SK-N-SH (cell line): ENCODE measurements around the gene RHOXF1. TPM values are rescaled to one million over a fixed set of nuclear protein-coding genes. Genes with fewer than 3 reads are reported as not detected.

Experiments used
- CTCF ChIA-PET: fragments of 300-600, 350-600 bp; formaldehyde crosslinking; extraction: SDS; loops from one replicate; lab custom pipeline; 2021; lab: Yijun Ruan, JAX
- POLR2A ChIA-PET: fragments of 350-600 bp; sonication (Branson Sonifier 250); formaldehyde crosslinking; extraction: SDS; loops from one replicate; lab custom pipeline; 2020; ENCODE audit warnings: antibody characterized with exemption, inconsistent platforms; lab: Yijun Ruan, JAX
- DNase-seq: peaks from one replicate; pipeline ENCODE4 v3.0.0; 2012
- H2AFZ ChIP-seq: fragments of 200-600 bp; sonication (generic); 2 replicates; pipeline ENCODE4 v1.8.1; 2016; ENCODE audit warnings: antibody characterized with exemption, mild to moderate bottlenecking, low read depth
- H3F3A ChIP-seq: fragments of 200-600 bp; sonication (generic); replicated peaks from 2 replicates; pipeline ENCODE3; 2016; ENCODE audit warnings: antibody characterized with exemption, mild to moderate bottlenecking; ENCODE audit not compliant: insufficient read depth
- H3K27ac ChIP-seq, 2 experiments: fragments of 200-500 bp in 1 of 2; fragments of 200-600 bp in 1 of 2; sonication (Bioruptor generic) in 1 of 2; sonication (generic), shearing (Covaris generic) in 1 of 2; 2 replicates each; pipeline versions ENCODE4 v1.5.1 to v1.6.1; 2014 to 2016; ENCODE audit warnings: low read depth in 2 of 2, inconsistent platforms in 1 of 2, low read length in 1 of 2, mild to moderate bottlenecking in 1 of 2, mixed read lengths in 1 of 2
- H3K27me3 ChIP-seq: fragments of 200-600 bp; sonication (generic), shearing (Covaris generic); 2 replicates; pipeline ENCODE4 v1.6.1; 2016; ENCODE audit warnings: mixed run types; ENCODE audit not compliant: insufficient read depth
- H3K36me3 ChIP-seq, 2 experiments: fragments of 200-500 bp in 1 of 2; fragments of 200-600 bp in 1 of 2; sonication (Bioruptor generic) in 1 of 2; sonication (generic) in 1 of 2; replicated peaks in 1 of 2; 2 replicates each; pipeline versions ENCODE3 to v1.5.1; 2014 to 2016; ENCODE audit warnings: low read length in 1 of 2, mild to moderate bottlenecking in 1 of 2; ENCODE audit not compliant: insufficient read depth in 2 of 2, control insufficient read depth in 1 of 2
- H3K4me1 ChIP-seq, 2 experiments: fragments of 200-500 bp in 1 of 2; fragments of 200-600 bp in 1 of 2; sonication (Bioruptor generic) in 1 of 2; sonication (generic), shearing (Covaris generic) in 1 of 2; 2 replicates each; pipeline versions ENCODE4 v1.5.1 to v1.6.1; 2014 to 2016; ENCODE audit warnings: low read depth in 1 of 2, low read length in 1 of 2, mixed run types in 1 of 2; ENCODE audit not compliant: insufficient read depth in 2 of 2, control insufficient read depth in 1 of 2
- H3K4me2 ChIP-seq: fragments of 200-600 bp; sonication (generic), shearing (Covaris generic); 2 replicates; pipeline ENCODE4 v1.6.1; 2017; ENCODE audit warnings: mixed run types
- H3K4me3 ChIP-seq, 2 experiments: fragments of 200-500 bp in 1 of 2; fragments of 200-600 bp in 1 of 2; sonication (Bioruptor generic) in 1 of 2; sonication (generic), shearing (Covaris generic) in 1 of 2; 2 replicates each; pipeline versions ENCODE4 v1.5.1 to v1.8.1; 2014 to 2016; ENCODE audit warnings: low read depth in 2 of 2, inconsistent platforms in 1 of 2, low read length in 1 of 2, mild to moderate bottlenecking in 1 of 2, mixed read lengths in 1 of 2, moderate library complexity in 1 of 2
- H3K79me2 ChIP-seq: fragments of 200-600 bp; sonication (generic); 2 replicates; pipeline ENCODE4 v1.8.1; 2017; ENCODE audit warnings: mild to moderate bottlenecking; ENCODE audit not compliant: insufficient read depth
- H3K9ac ChIP-seq: fragments of 200-600 bp; sonication (generic); 2 replicates; pipeline ENCODE4 v1.6.1; 2017; ENCODE audit warnings: mixed run types
- H3K9me2 ChIP-seq: fragments of 200-600 bp; sonication (generic); 2 replicates; pipeline ENCODE4 v1.6.1; 2017; ENCODE audit warnings: mixed run types
- H3K9me3 ChIP-seq: fragments of 200-600 bp; sonication (generic); 2 replicates; pipeline ENCODE4 v1.6.1; 2017; ENCODE audit warnings: mixed run types, mild to moderate bottlenecking, moderate library complexity
- H4K20me1 ChIP-seq: fragments of 200-600 bp; sonication (generic); 2 replicates; pipeline ENCODE4 v1.6.1; 2017; ENCODE audit warnings: mild to moderate bottlenecking, mixed run types; ENCODE audit not compliant: insufficient read depth
- CHD2 ChIP-seq: fragments of 150-350 bp; IDR thresholded peaks from 2 replicates; pipeline ENCODE4 v1.6.1; 2018; ENCODE audit warnings: low read length; ENCODE audit not compliant: partially characterized antibody
- CTCF ChIP-seq: fragments of 200-600 bp; sonication (generic); IDR thresholded peaks from 2 replicates; pipeline ENCODE4 v1.6.1; 2017; ENCODE audit warnings: antibody characterized with exemption, mild to moderate bottlenecking, moderate library complexity
- ELF1 ChIP-seq: IDR thresholded peaks from 2 replicates; pipeline ENCODE4 v1.4.0; 2012
- EP300 ChIP-seq, 2 experiments: IDR thresholded peaks; 2 replicates each; pipeline versions ENCODE4 v1.4.0 to v1.6.1; 2012; ENCODE audit warnings: borderline replicate concordance in 1 of 2, low read depth in 1 of 2, low read length in 1 of 2
- FOXM1 ChIP-seq: IDR thresholded peaks from 2 replicates; pipeline ENCODE4 v1.4.0; 2012; ENCODE audit warnings: low read depth, mild to moderate bottlenecking
- GABPA ChIP-seq: IDR thresholded peaks from 2 replicates; pipeline ENCODE4 v1.4.0; 2012; ENCODE audit warnings: low read depth, mild to moderate bottlenecking
- IRF3 ChIP-seq: fragments of 150-350 bp; IDR thresholded peaks from 2 replicates; pipeline ENCODE4 v1.6.1; 2016; ENCODE audit warnings: mild to moderate bottlenecking, low read depth, low read length
- JUND ChIP-seq: IDR thresholded peaks from 2 replicates; pipeline ENCODE4 v1.4.0; 2012
- MAX ChIP-seq: IDR thresholded peaks from 2 replicates; pipeline ENCODE4 v1.4.0; 2012; ENCODE audit warnings: low read depth
- MEF2A ChIP-seq: IDR thresholded peaks from 2 replicates; pipeline ENCODE4 v1.4.0; 2012; ENCODE audit warnings: low read depth, borderline replicate concordance
- MXI1 ChIP-seq: IDR thresholded peaks from 2 replicates; pipeline ENCODE4 v1.6.1; 2012; ENCODE audit warnings: mild to moderate bottlenecking, low read depth, low read length, improper control_type of control experiment
- NFIC ChIP-seq: IDR thresholded peaks from 2 replicates; pipeline ENCODE4 v1.4.0; 2012; ENCODE audit warnings: borderline replicate concordance
- NRF1 ChIP-seq: IDR thresholded peaks from 2 replicates; pipeline ENCODE4 v1.6.1; 2012; ENCODE audit warnings: low read depth, mild to moderate bottlenecking, low read length
- RCOR1 ChIP-seq: fragments of 150-350 bp; IDR thresholded peaks from 2 replicates; pipeline ENCODE4 v1.6.1; 2017; ENCODE audit warnings: antibody characterized with exemption, low read length
- REST ChIP-seq: IDR thresholded peaks from 2 replicates; pipeline ENCODE4 v1.6.1; 2012; ENCODE audit warnings: mild to moderate bottlenecking, low read depth, low read length, moderate library complexity
- RXRA ChIP-seq: IDR thresholded peaks from 2 replicates; pipeline ENCODE4 v1.4.0; 2012; ENCODE audit warnings: low read depth, mild to moderate bottlenecking, borderline replicate concordance
- SMC3 ChIP-seq: IDR thresholded peaks from 2 replicates; pipeline ENCODE4 v1.6.1; 2012; ENCODE audit warnings: low read depth, low read length, improper control_type of control experiment
- TAF1 ChIP-seq: IDR thresholded peaks from 2 replicates; pipeline ENCODE4 v1.6.1; 2012; ENCODE audit warnings: low read depth, mild to moderate bottlenecking, low read length, moderate library complexity, borderline replicate concordance
- TEAD4 ChIP-seq: IDR thresholded peaks from 2 replicates; pipeline ENCODE4 v1.4.0; 2012; ENCODE audit warnings: mild to moderate bottlenecking, borderline replicate concordance; ENCODE audit not compliant: insufficient read depth
- USF1 ChIP-seq: IDR thresholded peaks from 2 replicates; pipeline ENCODE4 v1.4.0; 2012; ENCODE audit warnings: low read depth, borderline replicate concordance
- WGBS: methylation state at CpG from one replicate; pipeline ENCODE4 v1.1.6; 2017; ENCODE audit warnings: low lambda C conversion rate; 5-methylcytosine and 5-hydroxymethylcytosine counted together
- polyA plus RNA-seq, 3 experiments: library from polyadenylated mRNA; depleted of rRNA; stranded (reverse); fragments of >200 nt; gene quantifications; 2 replicates each; pipeline ENCODE4 v1.2.3, GENCODE V29; 2012

RHOXF1 gene
- polyA plus RNA-seq, 1 of the 3 experiments (the other 2 are of a cell fraction), result 0.07 TPM

- Histone ChIP-seq H3K4me1 (no peaks in the 10 kb centered on the region), H3K27me3 (peaks cover under 1% of the 10 kb centered on the region; the same call in 1 of the 2 replicates), H3K27ac (no peak overlapping the region), H2AFZ (no peak overlapping the region), H3K79me2 (no peaks in the 10 kb centered on the region), H3K9me3 (no peaks in the 10 kb centered on the region), H3K4me2 (peak overlapping the region; percentile 46; the same call in 1 of the 2 replicates), H3K36me3 (no peaks in the 10 kb centered on the region), H3F3A (no peaks in the 10 kb centered on the region), H3K9ac (no peak overlapping the region)
- no peak for DNase-seq
- CTCF ChIA-PET, result interaction anchor here (1.1 to 1.3 kb wide), 2 partner anchors 12 to 15 kb away, joined by 3 to 4 read pairs; no protein-coding TSS in a partner anchor
- WGBS, result 71% methylated on average over 1 of the region's 3 CpGs
- TF ChIP-seq MEF2A (no peak), NRF1 (no peak), MAX (no peak), CTCF (no peak), NFIC (no peak), RXRA (no peak), GABPA (no peak), IRF3 (no peak), FOXM1 (no peak), TAF1 (no peak), CHD2 (no peak), JUND (no peak), SMC3 (no peak), TEAD4 (no peak), USF1 (no peak), RCOR1 (no peak), EP300 (IDR thresholded peaks at IDR 0.05; ENCODE audit: borderline replicate concordance in 1 of 2, low read depth in 1 of 2, low read length in 1 of 2) (no peak), ELF1 (no peak), REST (no peak), MXI1 (no peak)
- TF ChIP-seq, all 33 proteins: peak for 0
- Histone ChIP-seq H4K20me1 (no peaks in the 10 kb centered on the region), H3K9me2 (no peaks in the 10 kb centered on the region), H3K4me3 (peak overlapping the region in 1 of 2 experiments; percentile 32; a peak in 1 of 4 replicates)
- POLR2A ChIA-PET, result no interaction called here
Measured at GRCh38 chrX:120125444-120125843, 9.7 kb upstream of the RHOXF1 start.
